ENCODE results near the gene SLC35A5.

- TF ChIP-seq GATA2 (IDR thresholded peaks at IDR 0.05; ENCODE audit: low read depth, low read length): no peak
- TF ChIP-seq GATA3 (IDR thresholded peaks at IDR 0.05; ENCODE audit: low read depth, low read length): no peak
Measured at GRCh38 chr3:112617285-112617684, 55.4 kb downstream of the SLC35A5 start.

All from SH-SY5Y (cell line).